GM18867 (cell line): ENCODE results near the gene UPB1.
A peak's percentile ranks its signal among the peaks of the same experiment; 100 is the strongest.
"Not testable (repeated sequence)": the region's sequence is repeated elsewhere in the genome, so short reads cannot be mapped to it uniquely, and the experiment has no call there.

ENCODE experiments used
- ATAC-seq: cut with Tn5 transposase; IDR thresholded peaks from one replicate; pipeline ENCODE4 v1.9.1; 2021; ENCODE audit warnings: mild to moderate bottlenecking, moderate library complexity; ENCODE audit not compliant: unreplicated experiment

Gene UPB1

GRCh38 chr22:24526191-24526590 is 31.1 kb downstream of the UPB1 start:
- ATAC-seq, result no peak

- no peak for ATAC-seq
Observed at GRCh38 chr22:24529898-24530297, 34.8 kb downstream of the UPB1 start.

GRCh38 chr22:24530968-24531367 is 35.8 kb downstream of the UPB1 start:
- not testable (repeated sequence) for ATAC-seq

- no peak for ATAC-seq
Observed at GRCh38 chr22:24532075-24532474, 36.9 kb downstream of the UPB1 start.

GRCh38 chr22:24535348-24535747 is 40.2 kb downstream of the UPB1 start:
- ATAC-seq, result no peak

GRCh38 chr22:24536089-24536488 is 41.0 kb downstream of the UPB1 start:
- no peak for ATAC-seq

- no peak for ATAC-seq
Observed at GRCh38 chr22:24540470-24540869, 45.3 kb downstream of the UPB1 start.

GRCh38 chr22:24541681-24542515 is 46.8 kb downstream of the UPB1 start:
- ATAC-seq, result no peak

- no peak for ATAC-seq
Observed at GRCh38 chr22:24542641-24543040, 47.5 kb downstream of the UPB1 start.

- ATAC-seq, result no peak
Observed at GRCh38 chr22:24543185-24543601, 48.1 kb downstream of the UPB1 start.

- no peak for ATAC-seq
Observed at GRCh38 chr22:24543679-24544243, 48.6 kb downstream of the UPB1 start.

- ATAC-seq, result no peak
Observed at GRCh38 chr22:24548812-24549211, 53.7 kb downstream of the UPB1 start.

- ATAC-seq, result no peak
Observed at GRCh38 chr22:24550028-24550901, 55.1 kb downstream of the UPB1 start.

GRCh38 chr22:24550902-24551435 is 55.8 kb downstream of the UPB1 start:
- ATAC-seq, result no peak

- not testable (repeated sequence) for ATAC-seq
Observed at GRCh38 chr22:24552503-24553286, 57.6 kb downstream of the UPB1 start.

- no peak for ATAC-seq
Observed at GRCh38 chr22:24553597-24554312, 58.6 kb downstream of the UPB1 start.

GRCh38 chr22:24554313-24555164 is 59.4 kb downstream of the UPB1 start, which contains the start of gene GUCD1:
TSS of gene GUCD1 (minus strand) at chr22:24555138. CDS start at chr22:24554991, 147 bp downstream.
- ATAC-seq, result peak; percentile 4

GRCh38 chr22:24555165-24556039 is 60.3 kb downstream of the UPB1 start, which contains the start of gene SNRPD3:
TSS of gene SNRPD3 (plus strand) at chr22:24555999. CDS start at chr22:24557675, 1,676 bp downstream.
- ATAC-seq, result peak; percentile 75
